ENCODE data around the gene COL6A6.

Gene COL6A6, protein sequence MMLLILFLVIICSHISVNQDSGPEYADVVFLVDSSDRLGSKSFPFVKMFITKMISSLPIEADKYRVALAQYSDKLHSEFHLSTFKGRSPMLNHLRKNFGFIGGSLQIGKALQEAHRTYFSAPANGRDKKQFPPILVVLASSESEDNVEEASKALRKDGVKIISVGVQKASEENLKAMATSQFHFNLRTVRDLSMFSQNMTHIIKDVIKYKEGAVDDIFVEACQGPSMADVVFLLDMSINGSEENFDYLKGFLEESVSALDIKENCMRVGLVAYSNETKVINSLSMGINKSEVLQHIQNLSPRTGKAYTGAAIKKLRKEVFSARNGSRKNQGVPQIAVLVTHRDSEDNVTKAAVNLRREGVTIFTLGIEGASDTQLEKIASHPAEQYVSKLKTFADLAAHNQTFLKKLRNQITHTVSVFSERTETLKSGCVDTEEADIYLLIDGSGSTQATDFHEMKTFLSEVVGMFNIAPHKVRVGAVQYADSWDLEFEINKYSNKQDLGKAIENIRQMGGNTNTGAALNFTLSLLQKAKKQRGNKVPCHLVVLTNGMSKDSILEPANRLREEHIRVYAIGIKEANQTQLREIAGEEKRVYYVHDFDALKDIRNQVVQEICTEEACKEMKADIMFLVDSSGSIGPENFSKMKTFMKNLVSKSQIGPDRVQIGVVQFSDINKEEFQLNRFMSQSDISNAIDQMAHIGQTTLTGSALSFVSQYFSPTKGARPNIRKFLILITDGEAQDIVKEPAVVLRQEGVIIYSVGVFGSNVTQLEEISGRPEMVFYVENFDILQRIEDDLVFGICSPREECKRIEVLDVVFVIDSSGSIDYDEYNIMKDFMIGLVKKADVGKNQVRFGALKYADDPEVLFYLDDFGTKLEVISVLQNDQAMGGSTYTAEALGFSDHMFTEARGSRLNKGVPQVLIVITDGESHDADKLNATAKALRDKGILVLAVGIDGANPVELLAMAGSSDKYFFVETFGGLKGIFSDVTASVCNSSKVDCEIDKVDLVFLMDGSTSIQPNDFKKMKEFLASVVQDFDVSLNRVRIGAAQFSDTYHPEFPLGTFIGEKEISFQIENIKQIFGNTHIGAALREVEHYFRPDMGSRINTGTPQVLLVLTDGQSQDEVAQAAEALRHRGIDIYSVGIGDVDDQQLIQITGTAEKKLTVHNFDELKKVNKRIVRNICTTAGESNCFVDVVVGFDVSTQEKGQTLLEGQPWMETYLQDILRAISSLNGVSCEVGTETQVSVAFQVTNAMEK (N-terminal part only)

GRCh38 chr3:130516645-130517512 is at the start of gene COL6A6:
TSS of gene COL6A6 (plus strand) at chr3:130517177. CDS start at chr3:130560365, 43,188 bp downstream.
- peak; percentile 5 for DNase-seq (ENCODE audit: low read depth)
- H3K4me3 ChIP-seq (ENCODE audit: low read depth, low read length): no peak within 1 kb of the TSS
- TF ChIP-seq CTCF (conservative IDR thresholded peaks at IDR 0.05; ENCODE audit: low read depth, low read length): no peak

DNA sequence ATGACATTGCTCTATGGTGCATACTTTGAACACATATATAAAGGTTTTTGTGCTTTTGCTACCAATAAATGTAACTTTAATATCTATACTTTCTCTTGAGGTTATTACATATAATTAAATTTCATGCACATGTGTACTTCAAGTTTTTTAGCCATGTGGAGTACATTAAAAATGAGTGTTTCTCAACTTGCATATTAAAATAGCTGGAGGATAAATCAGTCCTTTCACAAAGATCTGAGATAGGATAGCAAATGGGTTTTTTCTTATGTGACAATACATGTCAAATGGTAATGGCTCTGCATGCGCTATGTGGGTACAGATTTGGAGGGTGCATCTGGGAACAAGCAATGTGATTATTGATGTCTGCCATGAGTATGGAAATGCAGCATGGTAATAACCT is 48.7 kb upstream of the COL6A6 start:
- no peak overlapping the region for H3K4me3 ChIP-seq (ENCODE audit: low read depth, low read length)
- no peak for TF ChIP-seq CTCF (conservative IDR thresholded peaks at IDR 0.05; ENCODE audit: low read depth, low read length)
- no peak for DNase-seq (ENCODE audit: low read depth)

- TF ChIP-seq CTCF (conservative IDR thresholded peaks at IDR 0.05; ENCODE audit: low read depth, low read length): no peak
- peak; percentile 39 for DNase-seq (ENCODE audit: low read depth)
Measured at GRCh38 chr3:130470126-130470525, 46.9 kb upstream of the COL6A6 start.

GRCh38 chr3:130473416-130473815 is 43.6 kb upstream of the COL6A6 start:
- DNase-seq (ENCODE audit: low read depth): no peak
- no peak for TF ChIP-seq CTCF (conservative IDR thresholded peaks at IDR 0.05; ENCODE audit: low read depth, low read length)

More at GRCh38 chr3:130470126-130470525, 46.9 kb upstream of the COL6A6 start:
- no peak overlapping the region for H3K4me3 ChIP-seq (ENCODE audit: low read depth, low read length)

GRCh38 chr3:130480736-130481135 is 36.2 kb upstream of the COL6A6 start:
- H3K4me3 ChIP-seq (ENCODE audit: low read depth, low read length): no peak overlapping the region
- peak; percentile 69 for TF ChIP-seq CTCF (conservative IDR thresholded peaks at IDR 0.05; ENCODE audit: low read depth, low read length)
- peak; percentile 74 for DNase-seq (ENCODE audit: low read depth)

More at GRCh38 chr3:130473416-130473815, 43.6 kb upstream of the COL6A6 start:
- H3K4me3 ChIP-seq (ENCODE audit: low read depth, low read length): no peak overlapping the region

GRCh38 chr3:130488288-130488687 is 28.7 kb upstream of the COL6A6 start:
- peak; percentile 4 for DNase-seq (ENCODE audit: low read depth)
- TF ChIP-seq CTCF (conservative IDR thresholded peaks at IDR 0.05; ENCODE audit: low read depth, low read length): no peak
- H3K4me3 ChIP-seq (ENCODE audit: low read depth, low read length): no peak overlapping the region
